GM23248 (cell line): ENCODE measurements around the gene HIPK3. TPM values are rescaled to one million over a fixed set of nuclear protein-coding genes. Genes with fewer than 3 reads are reported as not detected.
"Not testable (repeated sequence)": the region's sequence is repeated elsewhere in the genome, so short reads cannot be mapped to it uniquely, and the experiment has no call there.

Source experiments
- DNase-seq: peaks from one replicate; pipeline ENCODE4 v3.0.0-alpha.2; 2015
- H2AFZ ChIP-seq: fragments of 200-600 bp; sonication (generic); 2 replicates; pipeline ENCODE4 v1.6.1; 2016; ENCODE audit warnings: antibody characterized with exemption
- H3F3A ChIP-seq: fragments of 200-600 bp; sonication (generic); 2 replicates; pipeline ENCODE4 v1.6.1; 2016; ENCODE audit warnings: mild to moderate bottlenecking, antibody characterized with exemption, mixed run types; ENCODE audit not compliant: insufficient read depth
- H3K27ac ChIP-seq: fragments of 200-600 bp; sonication (generic); 2 replicates; pipeline ENCODE4 v1.5.1; 2016; ENCODE audit warnings: mild to moderate bottlenecking
- H3K27me3 ChIP-seq: fragments of 200-600 bp; sonication (generic); replicated peaks from 2 replicates; pipeline ENCODE4 v1.6.1; 2016; ENCODE audit warnings: mild to moderate bottlenecking; ENCODE audit not compliant: insufficient read depth
- H3K36me3 ChIP-seq: fragments of 200-600 bp; sonication (generic); 2 replicates; pipeline ENCODE4 v1.6.1; 2016; ENCODE audit warnings: low read depth, mild to moderate bottlenecking
- H3K4me1 ChIP-seq: fragments of 200-600 bp; sonication (generic); 2 replicates; pipeline ENCODE4 v1.6.1; 2016; ENCODE audit warnings: mild to moderate bottlenecking; ENCODE audit not compliant: insufficient read depth
- H3K4me2 ChIP-seq: fragments of 200-600 bp; sonication (generic); one replicate; pipeline ENCODE4 v1.6.1; 2016; ENCODE audit warnings: mild to moderate bottlenecking; ENCODE audit not compliant: unreplicated experiment
- H3K4me3 ChIP-seq: fragments of 200-600 bp; sonication (generic); 2 replicates; pipeline ENCODE4 v1.5.1; 2016; ENCODE audit warnings: mild to moderate bottlenecking
- H3K79me2 ChIP-seq: fragments of 200-600 bp; sonication (generic); 2 replicates; pipeline ENCODE4 v1.6.1; 2016; ENCODE audit warnings: mild to moderate bottlenecking; ENCODE audit not compliant: insufficient read depth
- H3K9ac ChIP-seq: fragments of 200-600 bp; sonication (generic); 2 replicates; pipeline ENCODE4 v1.6.1; 2016; ENCODE audit warnings: mild to moderate bottlenecking
- H3K9me2 ChIP-seq: fragments of 200-600 bp; sonication (generic); 2 replicates; pipeline ENCODE4 v1.6.1; 2016; ENCODE audit warnings: mixed run types, mild to moderate bottlenecking, moderate library complexity; ENCODE audit not compliant: insufficient read depth
- H3K9me3 ChIP-seq: fragments of 200-600 bp; sonication (generic); one replicate; pipeline ENCODE4 v1.6.1; 2017; ENCODE audit warnings: low read depth
- H4K20me1 ChIP-seq: fragments of 200-600 bp; sonication (generic); 2 replicates; pipeline ENCODE4 v1.6.0; 2016; ENCODE audit not compliant: insufficient read depth
- EZH2 ChIP-seq: fragments of 200-600 bp; sonication (generic); IDR thresholded peaks from 2 replicates; pipeline ENCODE4 v1.6.1; 2018; ENCODE audit warnings: antibody characterized with exemption, mild to moderate bottlenecking; ENCODE audit not compliant: insufficient read depth, poor library complexity, severe bottlenecking
- EZH2phosphoT487 ChIP-seq: fragments of 200-600 bp; sonication (generic); IDR thresholded peaks from 2 replicates; pipeline ENCODE4 v1.6.1; 2018; ENCODE audit warnings: antibody characterized with exemption, moderate library complexity, mild to moderate bottlenecking, low read depth; ENCODE audit not compliant: insufficient read depth
- WGBS, 2 experiments: methylation state at CpG; one replicate each; pipeline ENCODE4 v1.1.6; 2015 to 2017; ENCODE audit warnings: low lambda C conversion rate in 2 of 2, low coverage in 1 of 2; ENCODE audit errors: missing lambda C conversion rate in 2 of 2; 5-methylcytosine and 5-hydroxymethylcytosine counted together
- in situ Hi-C: fragments of 300-500 bp; cut with MboI; formaldehyde crosslinking; loops from 2 replicates; pipeline ENCODE4 v1.15.0; 2020
- polyA plus RNA-seq: library from polyadenylated mRNA; unstranded; fragments of >200 nt; fragmentation: Nextera tagmentation; extraction: Ambion mirVana; gene quantifications from 2 replicates; pipeline ENCODE4 v1.2.1, GENCODE V29; 2016
- total RNA-seq: library from RNA; depleted of rRNA; stranded (reverse); fragments of >200 nt; shearing (Covaris generic); gene quantifications from 2 replicates; pipeline ENCODE4 v1.2.3, GENCODE V29; 2014

Gene HIPK3
- total and polyA plus RNA-seq, 2 experiments from 2014 or later = 17.8 to 82.9 TPM

DNA sequence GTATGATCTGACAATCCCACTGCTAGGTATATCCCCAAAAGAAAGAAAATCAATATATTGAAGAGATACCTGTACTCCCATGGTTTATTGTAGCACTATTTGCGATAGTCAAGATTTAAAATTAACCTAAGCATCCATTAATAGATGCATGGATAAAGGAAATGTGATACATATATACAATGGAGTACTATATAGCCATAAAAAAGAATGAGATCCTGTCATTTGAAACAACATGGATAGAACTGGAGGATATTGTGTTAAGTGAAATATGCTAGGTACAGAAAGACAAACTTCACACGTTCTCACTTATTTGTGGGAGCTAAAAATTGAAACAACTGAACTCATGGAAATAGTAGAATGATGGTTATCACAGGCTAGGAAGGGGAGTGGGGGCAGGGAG lies 14.6 kb upstream of the HIPK3 start:
- in situ Hi-C loops = no loop called here
- TF ChIP-seq EZH2phosphoT487 (no peak), EZH2 (no peak)
- no peak overlapping the region for H3K9ac ChIP-seq
- no peak overlapping the region for H2AFZ ChIP-seq
- 59 to 73% methylated on average over 2 of the region's 2 CpGs for WGBS, 2 experiments
- no peak overlapping the region for H3K27ac ChIP-seq
- H3K9me3 ChIP-seq = no peaks in the 10 kb centered on the region
- no peak overlapping the region for H3K4me2 ChIP-seq
- no peaks in the 10 kb centered on the region for H3K9me2 ChIP-seq
- H3F3A ChIP-seq = peaks cover under 1% of the 10 kb centered on the region
- no peaks in the 10 kb centered on the region for H3K27me3 ChIP-seq
- H3K4me1 ChIP-seq = no peaks in the 10 kb centered on the region
- no peaks in the 10 kb centered on the region for H3K36me3 ChIP-seq
- no peak for DNase-seq
- H3K4me3 ChIP-seq = no peak overlapping the region
- no peaks in the 10 kb centered on the region for H3K79me2 ChIP-seq
- H4K20me1 ChIP-seq = no peaks in the 10 kb centered on the region

DNA sequence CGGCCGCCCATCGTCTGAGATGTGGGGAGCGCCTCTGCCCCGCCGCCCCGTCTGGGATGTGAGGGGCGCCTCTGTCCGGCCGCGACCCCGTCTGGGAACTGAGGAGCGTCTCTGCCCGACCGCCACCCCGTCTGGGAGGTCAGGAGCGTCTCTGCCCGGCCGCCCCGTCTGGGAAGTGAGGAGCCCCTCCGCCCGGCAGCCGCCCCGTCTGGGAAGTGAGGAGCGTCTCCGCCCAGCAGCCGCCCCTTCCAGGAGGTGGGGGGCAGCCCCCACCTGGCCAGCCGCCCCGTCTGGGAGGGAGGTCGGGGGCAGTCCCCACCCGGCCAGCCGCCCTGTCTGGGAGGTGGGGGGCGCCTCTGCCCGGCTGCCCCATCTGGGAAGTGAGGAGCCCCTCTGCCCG lies 13.5 kb upstream of the HIPK3 start:
- H3K27ac ChIP-seq, H3K4me2 ChIP-seq, H3K9me3 ChIP-seq, H3K27me3 ChIP-seq, in situ Hi-C loops, H3K4me1 ChIP-seq, H3K9me2 ChIP-seq, DNase-seq, H3K4me3 ChIP-seq, H3K36me3 ChIP-seq, H3K79me2 ChIP-seq, H3K9ac ChIP-seq, H2AFZ ChIP-seq, H4K20me1 ChIP-seq: not testable (repeated sequence)
- peaks cover 11% of the 10 kb centered on the region for H3F3A ChIP-seq
- 92 to 100% methylated on average over 4 to 35 of the region's 35 CpGs for WGBS, 2 experiments

- H3K79me2 ChIP-seq = no peaks in the 10 kb centered on the region
- peak overlapping the region; percentile 68 for H3K27ac ChIP-seq
- peaks cover 17% of the 10 kb centered on the region for H3F3A ChIP-seq
- TF ChIP-seq EZH2phosphoT487 = no peak
- no peak for TF ChIP-seq EZH2
- no peaks in the 10 kb centered on the region for H4K20me1 ChIP-seq
- H3K4me2 ChIP-seq = peak overlapping the region; percentile 38
- H3K9ac ChIP-seq = peak overlapping the region; percentile 1; the same call in 1 of the 2 replicates
- in situ Hi-C loops = no loop called here
- H3K36me3 ChIP-seq = no peaks in the 10 kb centered on the region
- H3K4me3 ChIP-seq = 0 out of 2 replicates have a peak overlapping the region, but pooled peaks have one; percentile 16
- no peaks in the 10 kb centered on the region for H3K9me2 ChIP-seq
- no peaks in the 10 kb centered on the region for H3K27me3 ChIP-seq
- peak; percentile 82 for DNase-seq
- H3K4me1 ChIP-seq = peaks cover 15% of the 10 kb centered on the region
- no peaks in the 10 kb centered on the region for H3K9me3 ChIP-seq
- peak overlapping the region; percentile 38 for H2AFZ ChIP-seq
- 88 to 91% methylated on average over 6 of the region's 6 CpGs for WGBS, 2 experiments
These were observed 8.7 kb upstream of the HIPK3 start for GRCh38 chr11:33248416-33248971.

DNA sequence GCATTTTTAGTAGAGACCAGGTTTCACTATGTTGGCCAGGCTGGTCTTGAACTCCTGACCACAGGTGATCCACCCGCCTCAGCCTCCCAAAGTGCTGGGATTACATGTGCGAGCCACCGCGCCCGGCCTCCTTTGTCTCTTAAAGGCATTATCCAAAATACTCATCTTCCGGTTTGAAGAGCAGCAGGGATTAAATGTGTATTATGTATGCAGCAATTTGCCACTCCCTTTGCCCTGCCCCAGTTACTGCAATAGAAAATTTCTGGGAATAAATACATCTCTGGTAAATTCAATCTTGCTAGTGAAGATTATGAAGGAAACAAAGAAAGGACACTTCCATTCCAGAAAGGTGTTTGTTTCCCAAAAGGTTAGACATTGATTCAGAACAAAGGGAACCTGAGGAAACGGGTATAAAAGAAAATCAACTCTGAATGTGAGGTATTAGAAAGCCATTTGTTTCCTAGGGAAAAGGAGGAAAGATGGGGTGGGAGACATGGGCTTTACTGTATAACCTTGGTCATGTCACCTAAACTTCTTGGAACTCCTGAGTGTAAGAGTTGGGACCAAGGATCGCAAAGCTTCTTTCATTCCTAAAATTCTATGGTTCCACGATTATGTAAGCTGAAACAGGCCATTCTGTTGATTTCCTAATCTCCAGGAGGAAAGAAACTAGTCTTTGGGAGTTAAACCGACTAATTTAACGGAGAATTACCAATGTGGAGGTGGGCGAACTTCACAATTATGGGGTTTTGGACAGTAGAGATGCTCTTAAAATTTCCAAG lies 959 bp upstream of the HIPK3 start:
- Histone ChIP-seq H3K79me2 (peaks cover 44% of the 10 kb centered on the region), H3K9ac (peak overlapping the region; percentile 100), H3K36me3 (no peaks in the 10 kb centered on the region), H3K27me3 (no peaks in the 10 kb centered on the region), H3K4me2 (peak overlapping the region; percentile 83), H3F3A (peaks cover 34% of the 10 kb centered on the region), H3K27ac (peak overlapping the region; percentile 100), H3K9me2 (no peaks in the 10 kb centered on the region), H4K20me1 (peaks cover 15% of the 10 kb centered on the region; the same call in 1 of the 2 replicates), H3K4me1 (peaks cover 17% of the 10 kb centered on the region), H3K9me3 (no peaks in the 10 kb centered on the region), H2AFZ (peak overlapping the region; percentile 78), H3K4me3 (peak overlapping the region; percentile 89)
- no peak for TF ChIP-seq EZH2
- TF ChIP-seq EZH2phosphoT487 = no peak
- DNase-seq = peak; percentile 49
- 64 to 65% methylated on average over 12 of the region's 12 CpGs for WGBS, 2 experiments
- in situ Hi-C loops = no loop called here
